Psoas muscle (tissue), 8 donors: ENCODE results near the gene ZDHHC11. TPM values are rescaled to one million over a fixed set of nuclear protein-coding genes. Genes with fewer than 3 reads are reported as not detected.

Source experiments
- ATAC-seq, 4 donors: fragments of 200-7000 bp; cut with Tn5 transposase; one replicate each; pipeline ENCODE4 v1.9.1; 2020; ENCODE audit warnings: moderate library complexity in 3 of 4, mild to moderate bottlenecking in 2 of 4
- DNase-seq, 2 donors: peaks; one replicate each; pipeline ENCODE4 v3.0.0-alpha.2; 2020
- H3K27ac ChIP-seq: fragments of 200-600 bp; one replicate; pipeline ENCODE4 v1.8.0; 2022
- H3K27me3 ChIP-seq, 3 donors: fragments of 200-600 bp in 1 of 3; one replicate each; pipeline versions ENCODE4 v1.6.1 to v1.8.0; 2013 to 2022; ENCODE audit warnings: low read length in 2 of 3, mild to moderate bottlenecking in 2 of 3, moderate library complexity in 1 of 3; ENCODE audit not compliant: insufficient read depth in 3 of 3
- H3K36me3 ChIP-seq, 2 donors: fragments of 200-600 bp in 1 of 2; one replicate each; pipeline versions ENCODE4 v1.6.1 to v1.8.0; 2013 to 2022; ENCODE audit warnings: low read depth in 1 of 2, mild to moderate bottlenecking in 1 of 2, moderate library complexity in 1 of 2; ENCODE audit not compliant: insufficient read depth in 1 of 2
- H3K4me1 ChIP-seq: fragments of 200-600 bp; one replicate; pipeline ENCODE4 v1.8.0; 2022
- H3K4me3 ChIP-seq: fragments of 200-600 bp; one replicate; pipeline ENCODE4 v1.8.0; 2022; ENCODE audit warnings: mild to moderate bottlenecking
- H3K9me3 ChIP-seq: fragments of 200-600 bp; one replicate; pipeline ENCODE4 v1.8.0; 2022
- CTCF ChIP-seq: fragments of 200-600 bp; IDR thresholded peaks from one replicate; pipeline ENCODE4 v1.8.0; 2022; ENCODE audit warnings: antibody characterized with exemption
- WGBS, 3 donors: extraction: QIAGEN DNeasy Blood & Tissue Kit; methylation state at CpG; one replicate each; pipeline versions ENCODE4 v1.1.6 to v1.1.7; 2013; 5-methylcytosine and 5-hydroxymethylcytosine counted together
- intact Hi-C, 2 donors: fragments of 100-400 bp; cut with DNase I; formaldehyde crosslinking; loops; one replicate each; pipeline versions ENCODE4 v1.11.0 to v1.14.2; 2022
- polyA plus RNA-seq, 3 donors: library from polyadenylated mRNA; stranded (reverse); fragments of 200-250 nt; gene quantifications; one replicate each; pipeline ENCODE4 v1.2.3, GENCODE V29; 2013
- total RNA-seq, 4 donors: library from RNA; stranded (reverse); fragmentation: NEBNext Ultra II Directional in 2 of 4; extraction: Animal tissue kit (Norgen Biotek cat#: 25700) in 2 of 4; gene quantifications; one replicate each; pipeline versions ENCODE4 v1.2.1 to v1.2.4, GENCODE V29; 2021 to 2023
- donor health status: healthy with polysubstance abuse.
- donor health status: DM: no; HTN: no; CAD: no; lungs with moderate emphysema.
- donor health status: Bipolar disorder and iron deficiency.
- donor health status: healthy.
- donor health status: DM: yes; HTN: yes; CAD: no.
- donor health status: DM: no; HTN: no; CAD: no.
- donor health status: DM: no; HTN: no; CAD: no.
- donor health status: DM: yes; HTN: yes; CAD: no.

The ZDHHC11 gene
- total and polyA plus RNA-seq, 7 donors: 0.44 to 9.4 (median 1.8) TPM

- no peak overlapping the region for H3K27ac ChIP-seq
- no peak for TF ChIP-seq CTCF
- peaks cover 3 to 80% of the 10 kb centered on the region in 2 donors for H3K36me3 ChIP-seq
- H3K4me3 ChIP-seq: no peak overlapping the region
- no peaks in the 10 kb centered on the region for H3K27me3 ChIP-seq
- ATAC-seq: no peak
- 95 to 98% (median 96%) methylated on average over 23 to 24 of the region's 24 CpGs for whole genome bisulfite sequencing, 3 donors
- peak in 1 of 2 donors; percentile 28 for DNase-seq
- intact Hi-C loops: no loop called here
- no peaks in the 10 kb centered on the region for H3K9me3 ChIP-seq
- no peaks in the 10 kb centered on the region for H3K4me1 ChIP-seq
These were observed 25.1 kb upstream of the ZDHHC11 start for GRCh38 chr5:875931-876330.

GRCh38 chr5:873328-873727 is 22.5 kb upstream of the ZDHHC11 start:
- intact Hi-C loops: no loop called here
- ATAC-seq (no peak), DNase-seq (peak in 1 of 2 donors; percentile 13)
- Histone ChIP-seq H3K36me3 (peaks cover 4 to 99% of the 10 kb centered on the region in 2 donors), H3K4me3 (no peak overlapping the region), H3K9me3 (no peaks in the 10 kb centered on the region), H3K27ac (no peak overlapping the region), H3K4me1 (no peaks in the 10 kb centered on the region), H3K27me3 (no peaks in the 10 kb centered on the region)
- WGBS, 3 donors: 82 to 87% (median 87%) methylated on average over 8 of the region's 8 CpGs
- no peak for TF ChIP-seq CTCF

GRCh38 chr5:872301-872700 is 21.5 kb upstream of the ZDHHC11 start:
- WGBS, 3 donors: 76 to 88% (median 81%) methylated on average over 10 of the region's 10 CpGs
- H3K4me3 ChIP-seq: no peak overlapping the region
- no peak for TF ChIP-seq CTCF

GRCh38 chr5:871596-872298 is 21.0 kb upstream of the ZDHHC11 start:
- ATAC-seq (no peak), DNase-seq (peak; percentile 8 to 39)
- no peaks in the 10 kb centered on the region for H3K4me1 ChIP-seq
- no peak for TF ChIP-seq CTCF
- 93 to 95% (median 95%) methylated on average over 29 of the region's 29 CpGs for WGBS, 3 donors
- no peak overlapping the region for H3K27ac ChIP-seq
- H3K27me3 ChIP-seq: no peaks in the 10 kb centered on the region
- H3K9me3 ChIP-seq: no peaks in the 10 kb centered on the region
- intact Hi-C loops: no loop called here
- no peak overlapping the region for H3K4me3 ChIP-seq
- H3K36me3 ChIP-seq: peaks cover 9 to 99% of the 10 kb centered on the region in 2 donors

More at GRCh38 chr5:872301-872700, 21.5 kb upstream of the ZDHHC11 start:
- H3K27me3 ChIP-seq: no peaks in the 10 kb centered on the region
- H3K4me1 ChIP-seq: no peaks in the 10 kb centered on the region
- intact Hi-C loops: no loop called here
- H3K27ac ChIP-seq: no peak overlapping the region
- DNase-seq (peak in 1 of 2 donors; percentile 45), ATAC-seq (no peak)
- no peaks in the 10 kb centered on the region for H3K9me3 ChIP-seq
- peaks cover 7 to 99% of the 10 kb centered on the region in 2 donors for H3K36me3 ChIP-seq

GRCh38 chr5:870956-871355 is 20.2 kb upstream of the ZDHHC11 start:
- ATAC-seq (no peak), DNase-seq (peak; percentile 9 to 52)
- no peaks in the 10 kb centered on the region for H3K4me1 ChIP-seq
- H3K4me3 ChIP-seq: no peak overlapping the region
- H3K27me3 ChIP-seq: no peaks in the 10 kb centered on the region
- H3K27ac ChIP-seq: no peak overlapping the region
- 94 to 99% (median 95%) methylated on average over 5 of the region's 5 CpGs for WGBS, 3 donors
- TF ChIP-seq CTCF: no peak
- no peaks in the 10 kb centered on the region for H3K9me3 ChIP-seq
- peaks cover 11 to 99% of the 10 kb centered on the region in 2 donors for H3K36me3 ChIP-seq
- intact Hi-C loops: no loop called here
